Stimulated activated CD4-positive, alpha-beta T cell treated with anti-CD3 and anti-CD28 coated beads, TNF-alpha, amount 100 ng/mL, for 4 hours (primary cell): ENCODE results near the gene HSFX3.
"Not testable (repeated sequence)": the region's sequence is repeated elsewhere in the genome, so short reads cannot be mapped to it uniquely, and the experiment has no call there.

ENCODE experiments used
- DNase-seq, 3 experiments: peaks; one replicate each; pipeline ENCODE4 v3.0.0-alpha.2; 2020; ENCODE audit warnings: low read depth in 3 of 3

HSFX3 gene

GRCh38 chrX:149517308-149517707 is 32.4 kb downstream of the HSFX3 start:
- DNase-seq = no peak

- DNase-seq = no peak
Measured at GRCh38 chrX:149516604-149517003, 33.1 kb downstream of the HSFX3 start.

- DNase-seq = no peak
Measured at GRCh38 chrX:149515954-149516602, 33.6 kb downstream of the HSFX3 start.

GRCh38 chrX:149513825-149514428 is 35.8 kb downstream of the HSFX3 start:
- no peak for DNase-seq

- DNase-seq = peak in 1 of 3 experiments; percentile 32
Measured at GRCh38 chrX:149512225-149512885, 37.4 kb downstream of the HSFX3 start.

GRCh38 chrX:149511081-149511480 is 38.6 kb downstream of the HSFX3 start:
- no peak for DNase-seq

- no peak for DNase-seq
Measured at GRCh38 chrX:149510386-149510785, 39.3 kb downstream of the HSFX3 start.

- no peak for DNase-seq
Measured at GRCh38 chrX:149508467-149508866, 41.3 kb downstream of the HSFX3 start.

GRCh38 chrX:149506349-149506748 is 43.4 kb downstream of the HSFX3 start:
- no peak for DNase-seq

- DNase-seq = no peak
Measured at GRCh38 chrX:149505671-149506070, 44.1 kb downstream of the HSFX3 start.

- DNase-seq = peak; percentile 57 to 66 (median 66)
Measured at GRCh38 chrX:149504915-149505651, 44.6 kb downstream of the HSFX3 start, which contains the start of gene IDS. TSS of gene IDS (minus strand) at chrX:149505306. CDS start at chrX:149505137, 169 bp downstream.

- peak in 2 of 3 experiments; percentile 23 to 28 for DNase-seq
Measured at GRCh38 chrX:149504226-149504914, 45.4 kb downstream of the HSFX3 start.

- peak in 2 of 3 experiments; percentile 22 to 32 for DNase-seq
Measured at GRCh38 chrX:149503446-149503845, 46.3 kb downstream of the HSFX3 start.

GRCh38 chrX:149502923-149503322 is 46.8 kb downstream of the HSFX3 start:
- not testable (repeated sequence) for DNase-seq

- DNase-seq = no peak
Measured at GRCh38 chrX:149499766-149500165, 50.0 kb downstream of the HSFX3 start.

- DNase-seq = no peak
Measured at GRCh38 chrX:149498767-149499166, 51.0 kb downstream of the HSFX3 start.
